SJSA1 (cell line): Measurements from ENCODE around the gene GHRHR. TPM values are rescaled to one million over a fixed set of nuclear protein-coding genes. Genes with fewer than 3 reads are reported as not detected.

Experiments
- DNase-seq, 2 experiments: peaks; one replicate each; pipeline ENCODE4 v3.0.0-alpha.2; 2015 to 2020; ENCODE audit warnings: low spot score in 2 of 2, low read depth in 1 of 2
- H3K27ac ChIP-seq: fragments of 250-450 bp; sonication (Bioruptor Pico); 2 replicates; pipeline ENCODE4 v1.5.1; 2020; ENCODE audit warnings: mild to moderate bottlenecking, moderate library complexity
- H3K27me3 ChIP-seq: fragments of 250-450 bp; sonication (Bioruptor Pico); replicated peaks from 2 replicates; pipeline ENCODE4 v1.5.1; 2020; ENCODE audit warnings: mild to moderate bottlenecking, moderate library complexity
- H3K36me3 ChIP-seq: fragments of 250-450 bp; sonication (Bioruptor Pico); 2 replicates; pipeline ENCODE4 v1.5.1; 2020; ENCODE audit warnings: mild to moderate bottlenecking
- H3K4me1 ChIP-seq: fragments of 250-450 bp; sonication (Bioruptor Pico); replicated peaks from 2 replicates; pipeline ENCODE4 v1.6.1; 2021; ENCODE audit warnings: mild to moderate bottlenecking
- H3K4me3 ChIP-seq: fragments of 250-450 bp; sonication (Bioruptor Pico); 2 replicates; pipeline ENCODE4 v1.5.1; 2020; ENCODE audit warnings: mild to moderate bottlenecking
- H3K9me3 ChIP-seq: fragments of 250-450 bp; sonication (Bioruptor Pico); replicated peaks from 2 replicates; pipeline ENCODE4 v1.5.1; 2020; ENCODE audit warnings: mild to moderate bottlenecking
- total RNA-seq: library from RNA; depleted of rRNA; stranded (reverse); fragments of >200 nt; shearing (Covaris generic); gene quantifications from 2 replicates; pipeline ENCODE4 v1.2.3, GENCODE V29; 2014

The GHRHR gene
- total RNA-seq, 1 experiment from 2014 or later, result not detected

DNA sequence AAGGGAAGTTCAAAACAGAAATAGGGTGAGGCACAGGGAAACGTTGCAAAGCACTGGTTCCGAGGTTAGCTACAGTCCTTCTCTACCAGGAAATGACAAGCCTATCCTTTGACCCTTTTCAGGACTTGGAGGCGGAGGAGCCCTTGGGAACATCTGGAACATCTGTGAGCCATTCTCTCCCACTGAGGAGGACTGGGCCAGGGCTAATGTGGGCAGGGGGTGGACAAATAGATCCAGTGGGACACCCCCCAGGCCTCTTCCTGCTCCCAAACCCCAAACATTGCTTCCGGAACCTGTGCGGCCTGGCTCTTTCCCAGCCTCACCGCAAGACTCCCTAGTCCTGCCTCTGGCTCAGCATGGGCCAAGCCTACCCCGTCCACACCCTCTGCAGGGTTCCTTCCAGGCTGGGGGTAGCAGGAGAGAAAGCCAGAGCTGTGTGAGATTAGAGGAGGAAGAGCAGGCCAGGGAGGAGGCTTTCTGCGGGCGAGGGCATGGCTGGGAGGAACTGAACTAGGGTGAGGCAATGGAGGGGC, 36.5 kb downstream of the GHRHR start:
- Histone ChIP-seq H3K27ac (no peak overlapping the region), H3K36me3 (no peaks in the 10 kb centered on the region), H3K4me1 (no peaks in the 10 kb centered on the region), H3K9me3 (no peaks in the 10 kb centered on the region), H3K4me3 (no peak overlapping the region), H3K27me3 (no peaks in the 10 kb centered on the region)
- no peak for DNase-seq

DNA sequence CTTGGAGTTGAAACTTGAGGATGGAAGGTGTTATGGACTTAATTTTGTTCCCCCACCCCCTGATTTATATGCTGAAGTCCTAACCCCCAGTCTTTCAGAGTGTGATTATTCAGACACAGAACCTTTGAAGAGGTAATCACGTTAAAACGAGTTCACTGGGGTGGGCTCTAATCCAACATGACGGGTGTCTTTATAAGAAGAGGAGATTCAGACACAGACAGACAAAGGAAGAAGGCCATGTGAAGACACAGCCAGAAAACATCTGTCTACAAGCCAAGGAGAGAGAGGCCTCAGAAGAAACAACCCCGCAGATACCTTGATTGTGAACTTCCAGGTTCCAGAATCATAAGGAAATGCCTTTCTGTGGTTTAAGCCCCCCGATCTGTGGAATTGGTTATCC, 37.0 kb downstream of the GHRHR start:
- Histone ChIP-seq H3K4me3 (no peak overlapping the region), H3K27me3 (no peaks in the 10 kb centered on the region), H3K9me3 (no peaks in the 10 kb centered on the region), H3K4me1 (no peaks in the 10 kb centered on the region), H3K27ac (no peak overlapping the region), H3K36me3 (no peaks in the 10 kb centered on the region)
- DNase-seq, result no peak

DNA sequence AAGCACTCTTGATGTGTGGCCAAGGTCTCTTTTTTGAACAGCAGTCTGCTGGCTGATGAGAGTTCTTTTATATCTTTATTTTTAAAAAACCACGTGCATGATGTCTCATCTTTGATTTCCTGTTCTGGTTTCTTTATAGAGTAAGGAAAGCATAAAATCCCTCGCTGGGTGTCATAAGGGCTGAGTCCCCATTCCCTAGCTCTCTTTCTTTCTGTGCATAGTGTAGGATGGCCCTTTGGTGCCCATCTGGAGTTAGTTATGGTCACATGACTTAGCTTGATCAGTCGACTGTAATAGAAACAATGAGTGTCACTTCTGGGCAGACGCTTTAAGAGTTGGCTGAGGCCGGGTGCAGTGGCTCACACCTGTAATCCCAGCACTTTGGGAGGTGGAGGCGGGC, 38.5 kb downstream of the GHRHR start:
- 0 out of 2 replicates have a peak, but pooled peaks cover 2% of the 10 kb centered on the region for H3K27me3 ChIP-seq
- H3K4me3 ChIP-seq, result no peak overlapping the region
- no peak for DNase-seq
- no peak overlapping the region for H3K27ac ChIP-seq
- no peaks in the 10 kb centered on the region for H3K36me3 ChIP-seq
- H3K9me3 ChIP-seq, result no peaks in the 10 kb centered on the region
- no peaks in the 10 kb centered on the region for H3K4me1 ChIP-seq

DNA sequence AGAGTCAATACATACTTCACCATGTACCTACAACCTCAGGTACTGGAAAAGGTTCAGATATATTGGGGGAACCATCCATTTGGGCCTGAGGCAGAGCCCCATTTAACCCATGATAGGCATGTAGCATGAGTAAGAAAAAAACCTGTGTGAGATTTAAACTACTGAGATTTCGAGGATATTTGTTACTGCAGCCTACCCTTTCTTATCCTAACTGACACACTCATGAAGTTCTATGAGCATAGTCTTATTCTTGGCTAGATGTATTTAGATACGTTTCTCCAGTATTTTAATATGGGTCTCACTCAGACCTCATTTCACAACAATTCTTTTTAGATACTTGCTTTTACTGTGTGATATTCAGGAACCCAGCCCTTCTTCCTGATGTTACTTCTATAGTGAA, 39.3 kb downstream of the GHRHR start:
- H3K9me3 ChIP-seq, result no peaks in the 10 kb centered on the region
- no peak overlapping the region for H3K4me3 ChIP-seq
- no peaks in the 10 kb centered on the region for H3K36me3 ChIP-seq
- no peaks in the 10 kb centered on the region for H3K4me1 ChIP-seq
- peaks cover 8% of the 10 kb centered on the region for H3K27me3 ChIP-seq
- no peak for DNase-seq
- no peak overlapping the region for H3K27ac ChIP-seq

DNA sequence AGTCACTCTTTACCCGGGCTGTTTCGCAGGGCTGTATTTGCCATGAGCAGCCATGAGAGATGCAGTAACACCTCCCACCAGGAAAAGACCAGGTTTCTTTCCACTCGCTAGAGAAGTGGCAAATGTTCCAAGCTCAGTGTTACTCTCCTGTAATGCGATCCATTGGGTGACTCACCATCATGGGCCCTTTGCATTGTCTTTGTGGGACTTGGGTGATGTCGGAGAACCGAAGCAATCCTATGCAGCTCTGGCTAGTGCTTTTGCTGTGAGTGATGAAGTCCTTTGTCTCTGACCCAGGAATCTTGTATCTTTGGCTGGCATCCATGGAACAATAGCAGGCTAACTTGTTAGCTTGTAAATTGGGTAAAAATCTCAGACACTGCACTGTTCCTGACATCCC, 40.0 kb downstream of the GHRHR start:
- H3K9me3 ChIP-seq, result no peaks in the 10 kb centered on the region
- H3K36me3 ChIP-seq, result no peaks in the 10 kb centered on the region
- DNase-seq, result no peak
- no peaks in the 10 kb centered on the region for H3K4me1 ChIP-seq
- peaks cover 13% of the 10 kb centered on the region for H3K27me3 ChIP-seq
- H3K27ac ChIP-seq, result no peak overlapping the region
- no peak overlapping the region for H3K4me3 ChIP-seq

DNA sequence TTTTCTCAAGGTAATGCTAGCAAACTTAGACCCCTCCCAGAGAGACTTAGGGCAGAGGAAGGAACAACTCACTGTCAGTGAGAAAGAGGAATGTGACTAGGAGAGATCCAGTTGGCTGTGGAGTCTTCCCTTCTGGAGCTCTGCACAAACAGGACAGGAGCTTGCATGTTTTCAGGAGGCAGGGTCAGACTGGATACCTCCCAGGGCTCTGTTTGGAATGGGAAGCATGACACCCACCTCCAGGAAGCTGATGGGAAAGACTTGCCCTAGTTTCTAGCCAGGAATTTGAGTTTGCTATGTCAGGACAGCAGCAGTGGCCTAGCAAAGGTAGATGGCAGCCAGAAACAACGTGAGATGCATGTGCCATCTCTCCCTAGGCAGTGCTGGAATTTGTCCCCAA, 40.6 kb downstream of the GHRHR start:
- no peaks in the 10 kb centered on the region for H3K4me1 ChIP-seq
- no peaks in the 10 kb centered on the region for H3K9me3 ChIP-seq
- no peak overlapping the region for H3K4me3 ChIP-seq
- no peaks in the 10 kb centered on the region for H3K36me3 ChIP-seq
- peaks cover 17% of the 10 kb centered on the region for H3K27me3 ChIP-seq
- no peak for DNase-seq
- no peak overlapping the region for H3K27ac ChIP-seq

DNA sequence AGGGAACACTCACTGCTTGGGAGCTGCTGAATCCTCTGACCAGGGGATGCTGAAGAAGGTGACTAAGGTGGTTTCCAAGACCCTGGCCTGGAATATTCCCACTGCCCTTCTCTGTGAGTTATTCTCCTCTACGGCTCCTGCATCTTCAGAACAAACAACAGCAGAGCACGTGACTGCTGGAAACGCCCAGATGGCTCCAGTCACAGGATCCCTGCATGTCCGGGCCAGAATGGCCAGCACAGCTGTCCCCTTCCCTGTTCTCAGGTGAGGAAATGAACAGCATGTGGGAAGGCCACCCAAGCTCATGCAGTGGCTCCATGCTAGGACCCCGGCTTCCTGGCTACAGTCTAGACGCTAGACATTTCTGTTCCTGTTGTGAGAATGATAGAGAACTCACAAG, 43.1 kb downstream of the GHRHR start:
- Histone ChIP-seq H3K36me3 (no peaks in the 10 kb centered on the region), H3K27me3 (peaks cover 20% of the 10 kb centered on the region), H3K9me3 (no peaks in the 10 kb centered on the region), H3K4me3 (no peak overlapping the region), H3K27ac (no peak overlapping the region), H3K4me1 (no peaks in the 10 kb centered on the region)
- DNase-seq, result no peak

DNA sequence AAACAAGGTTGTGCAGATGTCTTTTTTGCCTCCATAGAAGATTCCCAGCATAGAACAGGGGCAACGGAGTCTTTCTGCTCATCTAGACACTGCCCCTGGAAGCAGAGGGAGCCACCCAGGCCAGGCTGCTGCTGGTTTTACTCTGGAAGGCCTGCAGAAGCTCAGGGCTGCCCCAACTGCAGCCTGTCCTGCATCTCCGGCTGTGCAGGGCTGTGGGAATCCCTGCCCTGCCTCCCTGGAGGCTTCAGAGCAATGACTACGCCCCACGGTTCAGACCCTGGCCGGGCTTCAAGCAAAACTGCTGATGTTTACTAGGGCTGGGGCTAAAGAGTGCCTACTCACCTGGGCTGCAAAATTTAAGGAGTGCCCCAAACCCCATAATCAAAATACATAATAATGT, 43.9 kb downstream of the GHRHR start:
- DNase-seq, result no peak
- peaks cover 20% of the 10 kb centered on the region for H3K27me3 ChIP-seq
- H3K4me1 ChIP-seq, result no peaks in the 10 kb centered on the region
- H3K4me3 ChIP-seq, result no peak overlapping the region
- H3K27ac ChIP-seq, result no peak overlapping the region
- H3K9me3 ChIP-seq, result no peaks in the 10 kb centered on the region
- no peaks in the 10 kb centered on the region for H3K36me3 ChIP-seq

DNA sequence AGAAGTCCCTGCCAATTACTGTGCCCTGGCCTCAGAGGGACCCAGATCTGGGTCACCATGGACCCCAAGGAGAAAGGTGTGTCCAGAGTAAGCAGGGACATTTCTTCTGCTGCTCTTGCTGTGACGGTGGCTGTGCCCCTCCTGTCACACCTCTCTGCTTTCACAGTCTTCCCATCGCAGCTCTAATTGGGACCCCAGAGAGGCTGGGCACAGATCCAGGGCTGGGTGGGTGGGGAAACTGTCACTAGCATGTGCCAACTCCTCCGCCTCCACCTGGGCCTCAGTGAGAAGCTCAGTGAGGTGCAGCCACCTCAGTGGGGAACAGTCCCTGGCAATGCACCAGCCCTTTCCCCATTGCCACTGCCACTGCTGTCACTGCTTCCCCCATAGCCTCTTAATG, 51.1 kb downstream of the GHRHR start:
- Histone ChIP-seq H3K27me3 (0 out of 2 replicates have a peak, but pooled peaks cover 3% of the 10 kb centered on the region), H3K4me1 (no peaks in the 10 kb centered on the region), H3K9me3 (no peaks in the 10 kb centered on the region), H3K36me3 (no peaks in the 10 kb centered on the region), H3K27ac (no peak overlapping the region), H3K4me3 (no peak overlapping the region)
- no peak for DNase-seq

DNA sequence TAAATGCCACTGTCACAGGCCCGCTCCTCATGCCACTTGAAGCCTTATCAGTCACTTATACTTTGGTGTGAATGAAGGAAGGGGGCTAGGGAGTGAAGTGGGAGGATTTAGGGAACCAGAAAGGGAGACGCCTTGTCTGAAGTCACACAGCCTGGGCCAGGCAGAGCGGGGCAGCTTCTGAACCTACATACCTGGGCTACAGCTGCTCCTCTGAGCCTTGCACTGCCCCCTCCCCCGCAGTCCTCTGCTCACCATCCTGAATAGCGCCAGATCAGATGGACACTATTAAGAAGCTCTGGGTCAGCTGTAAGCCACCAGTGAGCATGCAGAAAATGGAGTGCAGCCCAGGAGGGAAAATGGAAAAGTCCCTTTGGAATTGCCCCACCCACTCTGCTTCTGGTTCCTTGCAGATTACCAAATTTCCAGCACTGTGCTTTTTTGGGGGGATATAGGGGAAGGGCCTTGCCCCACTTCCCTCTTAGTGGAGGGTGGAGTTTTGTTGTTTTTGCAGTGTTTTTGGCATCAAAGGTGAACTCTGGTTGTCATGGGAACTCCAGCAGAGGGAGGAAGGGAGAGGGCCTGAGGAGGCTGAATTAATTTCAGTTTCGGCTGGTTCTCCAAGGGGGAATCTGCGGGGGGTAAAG, 53.4 kb downstream of the GHRHR start:
- H3K27ac ChIP-seq, result no peak overlapping the region
- H3K4me3 ChIP-seq, result no peak overlapping the region
- no peaks in the 10 kb centered on the region for H3K4me1 ChIP-seq
- no peaks in the 10 kb centered on the region for H3K9me3 ChIP-seq
- no peaks in the 10 kb centered on the region for H3K36me3 ChIP-seq
- DNase-seq, result no peak
- no peaks in the 10 kb centered on the region for H3K27me3 ChIP-seq

DNA sequence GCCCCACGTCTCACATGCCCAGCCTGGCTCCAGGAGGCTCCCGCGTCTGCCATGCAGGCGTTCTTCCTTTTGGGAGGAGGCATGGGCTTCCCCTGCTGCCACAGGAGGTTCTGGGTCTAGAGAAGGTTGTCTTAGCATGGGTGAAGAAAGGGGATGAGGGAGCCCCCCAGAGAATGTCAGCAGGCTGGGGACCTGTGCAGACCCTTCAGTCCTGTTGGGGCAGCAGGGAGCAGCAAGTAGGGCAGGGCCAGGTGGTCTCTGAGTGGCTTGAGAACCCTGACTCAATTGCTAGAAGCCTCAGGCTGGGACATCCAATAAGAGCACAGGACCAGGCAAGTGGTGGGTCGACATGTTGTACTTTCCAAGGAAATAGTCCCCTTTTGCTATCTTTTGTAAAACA, 54.0 kb downstream of the GHRHR start:
- Histone ChIP-seq H3K4me3 (no peak overlapping the region), H3K9me3 (no peaks in the 10 kb centered on the region), H3K27ac (no peak overlapping the region), H3K36me3 (no peaks in the 10 kb centered on the region), H3K4me1 (no peaks in the 10 kb centered on the region), H3K27me3 (no peaks in the 10 kb centered on the region)
- DNase-seq, result no peak

DNA sequence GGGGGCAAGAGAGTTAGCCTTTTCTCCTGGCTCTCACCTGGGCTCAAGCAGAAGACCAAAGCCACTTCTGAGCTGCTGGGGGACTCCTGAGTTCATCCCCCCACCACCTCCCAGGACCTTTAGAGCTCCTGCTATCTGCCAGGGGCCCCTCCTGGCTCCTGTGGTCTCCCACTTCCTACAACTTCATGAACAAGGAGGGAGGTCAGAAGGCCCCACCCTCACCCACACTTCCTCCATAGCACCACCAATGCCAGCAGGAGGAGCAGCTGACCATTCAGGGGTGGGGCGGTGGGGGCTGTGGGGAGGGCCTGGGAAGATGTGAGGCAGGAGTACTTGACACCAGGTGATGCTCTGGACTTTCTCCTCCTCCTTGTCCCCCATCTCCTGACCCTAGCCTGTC, 55.8 kb downstream of the GHRHR start:
- no peaks in the 10 kb centered on the region for H3K27me3 ChIP-seq
- H3K4me1 ChIP-seq, result no peaks in the 10 kb centered on the region
- no peaks in the 10 kb centered on the region for H3K9me3 ChIP-seq
- no peak overlapping the region for H3K27ac ChIP-seq
- no peak for DNase-seq
- H3K36me3 ChIP-seq, result no peaks in the 10 kb centered on the region
- H3K4me3 ChIP-seq, result no peak overlapping the region

DNA sequence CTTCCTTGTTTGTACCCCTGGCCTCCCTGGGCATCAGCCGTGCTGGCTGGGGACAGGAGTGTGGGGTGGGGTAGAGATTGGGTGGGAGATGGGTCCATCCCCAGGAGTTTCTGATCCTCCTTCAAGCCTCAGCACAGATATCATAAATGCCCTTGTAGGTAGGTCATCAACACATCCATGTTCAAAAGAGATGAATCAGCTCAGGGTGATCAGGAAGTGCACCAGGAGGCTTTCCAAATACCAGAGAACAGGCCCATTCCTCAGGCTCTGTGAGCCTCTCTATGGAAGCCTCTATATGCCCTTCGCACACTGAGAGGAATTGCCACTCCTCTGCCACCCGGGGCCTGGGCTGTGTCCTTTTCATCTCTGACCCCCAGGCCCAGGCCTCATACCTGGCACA, 56.4 kb downstream of the GHRHR start:
- Histone ChIP-seq H3K27me3 (no peaks in the 10 kb centered on the region), H3K4me1 (no peaks in the 10 kb centered on the region), H3K4me3 (no peak overlapping the region), H3K9me3 (no peaks in the 10 kb centered on the region), H3K27ac (no peak overlapping the region), H3K36me3 (no peaks in the 10 kb centered on the region)
- DNase-seq, result no peak

DNA sequence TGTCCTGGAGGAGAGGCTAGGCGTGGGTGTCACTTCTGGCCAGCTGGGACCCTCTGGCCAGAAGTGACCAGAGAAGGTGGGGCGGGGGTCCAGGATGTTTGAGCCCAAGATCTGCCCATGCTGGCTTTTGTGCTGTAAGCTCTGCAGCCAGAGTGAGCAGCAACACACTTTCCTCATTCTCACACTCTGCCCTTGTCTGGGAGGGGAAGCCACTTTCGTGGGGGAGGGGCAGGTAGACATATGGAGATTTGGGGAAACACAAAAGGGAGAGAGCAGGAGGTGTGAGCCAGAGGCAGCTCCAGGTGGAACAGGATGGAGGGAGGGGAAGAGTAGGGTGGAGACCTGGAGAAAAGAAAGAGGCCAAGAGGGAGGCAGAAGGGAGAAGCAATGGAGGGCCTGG, 56.9 kb downstream of the GHRHR start:
- Histone ChIP-seq H3K27me3 (no peaks in the 10 kb centered on the region), H3K4me1 (no peaks in the 10 kb centered on the region), H3K27ac (no peak overlapping the region), H3K4me3 (no peak overlapping the region), H3K36me3 (no peaks in the 10 kb centered on the region), H3K9me3 (no peaks in the 10 kb centered on the region)
- no peak for DNase-seq

DNA sequence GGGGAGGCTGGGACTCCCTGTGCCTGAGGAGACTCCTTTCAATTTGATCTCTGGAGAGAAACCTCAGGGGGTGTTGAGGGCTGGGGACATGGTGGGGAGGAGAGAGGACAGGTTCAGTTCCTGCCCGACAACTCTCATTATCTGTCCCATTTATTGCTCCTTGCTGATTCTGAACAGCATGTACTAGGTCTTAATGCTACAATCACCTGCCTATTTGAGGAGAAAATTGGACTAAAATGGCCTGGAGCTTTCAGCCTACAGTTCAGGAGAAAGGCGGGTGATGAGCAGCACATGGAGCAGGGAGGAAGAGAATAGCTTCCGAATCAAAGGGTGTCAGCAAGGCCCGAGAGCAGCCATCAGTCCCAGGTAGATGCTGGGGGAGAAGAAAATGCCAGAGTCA, 58.4 kb downstream of the GHRHR start:
- DNase-seq, result no peak
- H3K36me3 ChIP-seq, result no peaks in the 10 kb centered on the region
- H3K4me3 ChIP-seq, result no peak overlapping the region
- no peaks in the 10 kb centered on the region for H3K4me1 ChIP-seq
- H3K27ac ChIP-seq, result no peak overlapping the region
- no peaks in the 10 kb centered on the region for H3K9me3 ChIP-seq
- H3K27me3 ChIP-seq, result no peaks in the 10 kb centered on the region
